GDM1 (cell line): ENCODE results near the gene FAM43A.

Experiments used
- DNase-seq: peaks from one replicate; lab custom pipeline; 2025; lab: John Stamatoyannopoulos, UW

FAM43A gene

DNA sequence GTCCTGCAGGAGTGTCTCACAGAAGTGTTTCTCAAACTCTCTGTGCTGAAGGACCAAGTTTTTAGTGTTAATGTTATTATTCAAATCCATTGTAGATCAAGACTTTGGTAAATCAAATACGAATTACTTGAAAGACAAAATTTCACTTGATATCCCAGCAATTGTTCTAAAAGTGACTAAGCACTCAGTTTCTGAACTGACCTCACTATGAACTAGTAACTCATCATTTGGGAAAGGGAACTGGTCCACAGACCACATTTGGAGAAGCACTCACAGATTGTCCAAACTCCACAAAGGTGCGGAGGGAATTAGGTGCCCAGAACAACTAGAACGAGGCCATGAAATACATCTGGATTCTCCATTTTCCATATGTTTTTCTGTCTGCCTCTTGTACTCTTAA, 25.6 kb downstream of the FAM43A start:
- DNase-seq, result no peak

DNA sequence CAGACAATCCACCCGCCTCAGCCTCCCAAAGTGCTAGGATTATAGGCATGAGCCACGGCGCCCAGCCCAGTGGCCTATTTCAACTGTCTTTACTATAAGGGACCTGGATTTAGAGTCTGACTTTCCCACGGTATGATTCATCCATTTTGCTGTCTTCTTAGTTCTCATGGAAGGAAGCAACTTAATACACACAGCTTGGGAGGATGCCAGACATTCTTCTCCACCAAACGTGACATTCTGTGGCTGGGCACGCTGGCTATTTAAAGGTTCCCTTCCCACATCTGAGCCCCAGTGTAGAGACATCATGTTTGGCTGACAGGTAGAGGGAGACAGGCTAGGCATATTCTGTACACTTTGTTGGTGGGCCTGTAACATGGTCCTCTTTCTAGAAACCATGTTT, 26.2 kb downstream of the FAM43A start:
- peak; percentile 47 for DNase-seq

DNA sequence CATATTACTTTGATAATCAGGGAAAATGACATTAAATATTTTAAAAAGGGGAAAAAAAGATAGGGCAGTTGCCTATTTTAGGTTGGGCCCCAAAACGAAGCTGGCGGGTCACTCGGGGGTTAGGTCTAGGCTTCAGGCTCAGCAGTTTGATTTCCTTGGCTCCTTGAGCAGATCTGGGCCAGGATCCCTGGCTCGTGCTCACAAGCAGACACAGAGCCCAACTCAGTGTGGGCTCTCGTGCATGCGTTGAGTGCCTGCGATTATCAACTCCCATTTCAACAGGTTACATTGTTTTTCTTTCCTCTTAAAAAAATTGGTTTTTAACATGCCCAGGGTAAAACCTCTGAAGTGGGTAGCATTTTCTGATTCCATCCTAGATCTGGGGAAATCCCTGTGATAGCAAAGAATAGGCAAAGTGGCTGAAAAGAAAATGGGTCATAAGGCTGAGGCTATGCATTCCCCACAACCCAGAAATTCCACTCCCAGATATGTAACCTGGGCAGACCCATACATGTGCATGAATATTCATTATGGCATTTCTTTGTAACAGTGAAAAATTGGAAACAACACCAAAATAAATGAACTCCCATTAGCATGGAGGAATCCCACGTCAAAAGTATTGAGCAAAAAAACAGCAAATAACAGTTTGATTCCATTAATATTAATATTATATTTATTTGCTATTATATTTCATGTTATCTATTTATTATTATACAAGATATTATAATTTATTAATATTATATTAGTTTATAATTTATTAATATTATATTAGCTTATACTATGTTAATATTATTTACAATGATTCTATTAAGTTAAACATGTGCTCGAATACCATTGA, 27.8 kb downstream of the FAM43A start:
- no peak for DNase-seq

DNA sequence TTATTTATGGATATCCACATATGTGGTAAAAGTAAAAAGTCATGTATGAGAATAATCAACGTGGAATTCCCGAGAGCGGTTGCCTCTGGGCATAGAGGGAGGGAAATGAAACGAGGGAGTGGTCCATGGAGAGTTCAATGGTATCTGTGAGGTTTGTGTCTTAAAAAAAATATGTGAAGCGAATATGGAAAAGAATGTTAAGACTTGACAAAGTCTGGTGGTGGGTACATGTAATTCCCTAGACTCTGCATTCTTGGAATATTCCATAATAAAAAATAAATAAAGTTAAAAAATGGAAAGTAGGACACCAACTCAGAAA, 28.4 kb downstream of the FAM43A start:
- DNase-seq, result no peak

DNA sequence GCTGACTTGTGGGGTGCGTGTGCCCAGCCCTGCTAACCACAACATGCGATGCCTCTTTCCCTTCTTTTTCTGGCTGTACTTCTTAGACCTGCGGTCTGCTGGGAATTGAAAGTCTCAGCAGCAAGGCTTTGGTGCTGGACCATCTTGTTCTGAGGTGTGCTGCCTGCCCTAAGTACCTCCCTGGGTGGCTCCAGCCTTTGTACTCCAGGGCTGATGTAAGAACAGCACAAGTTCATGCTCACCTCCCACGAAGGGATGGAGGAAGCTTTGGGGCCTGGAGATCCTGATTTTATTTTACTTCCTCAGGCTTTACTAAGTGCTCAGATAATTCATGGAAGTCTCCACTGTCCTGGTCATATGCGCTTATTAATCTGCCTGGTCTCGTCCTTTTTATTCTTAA, 28.9 kb downstream of the FAM43A start:
- DNase-seq, result no peak

DNA sequence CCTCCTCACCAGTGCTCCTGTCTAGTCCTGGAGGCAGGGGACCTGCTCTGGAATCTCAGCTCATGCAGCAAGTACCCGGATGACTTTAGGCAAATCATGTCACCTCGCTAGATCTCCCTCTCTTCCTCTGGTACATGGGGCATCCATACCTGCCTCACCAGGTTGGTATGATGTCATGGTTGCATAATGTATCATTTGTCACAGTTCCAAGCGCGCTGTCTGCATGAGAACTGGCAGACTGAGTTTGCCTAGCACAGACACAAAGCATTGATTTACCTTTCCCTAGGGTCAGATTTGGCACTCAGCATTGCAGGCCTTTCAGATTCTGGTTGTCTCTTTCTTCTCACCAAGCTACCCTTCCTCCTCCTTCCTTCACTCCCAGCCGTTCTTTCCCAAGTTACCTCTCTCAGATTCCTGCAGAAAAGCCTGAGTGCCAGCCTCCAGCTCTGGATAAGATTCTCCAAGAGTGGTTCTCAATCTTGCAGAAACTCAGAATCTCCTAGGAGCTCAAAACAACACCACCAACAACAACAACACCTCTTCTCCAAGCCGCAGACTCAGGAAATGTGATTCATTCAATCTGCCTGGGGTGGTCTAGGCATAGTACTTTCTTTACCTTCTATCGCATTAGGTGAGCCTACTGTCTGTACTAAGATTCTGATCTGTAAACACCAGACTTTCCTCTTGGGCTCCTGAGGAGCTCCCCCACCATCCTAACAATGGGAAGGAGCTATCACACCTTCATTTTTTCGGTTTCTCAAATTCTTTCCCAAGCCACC, 29.5 kb downstream of the FAM43A start:
- DNase-seq, result no peak

DNA sequence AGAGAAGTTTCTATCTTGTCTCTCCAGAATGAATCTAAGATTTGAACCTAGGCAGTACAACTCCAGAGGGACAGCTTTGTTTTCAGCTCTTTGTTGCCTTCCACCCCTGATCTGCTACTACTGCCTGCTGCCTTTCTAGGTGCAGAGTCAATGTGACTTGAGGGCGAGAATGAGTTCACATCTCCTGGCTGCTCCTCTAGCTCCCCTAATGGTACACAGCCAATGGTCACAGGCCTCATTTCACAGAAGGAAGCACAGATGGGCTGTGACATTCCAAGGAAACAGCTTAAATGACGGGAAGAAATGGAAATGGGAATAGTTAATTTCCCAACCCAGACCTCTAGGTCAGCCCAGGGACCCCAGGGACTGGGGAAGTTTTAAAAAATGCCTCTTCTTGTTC, 32.4 kb downstream of the FAM43A start:
- no peak for DNase-seq

DNA sequence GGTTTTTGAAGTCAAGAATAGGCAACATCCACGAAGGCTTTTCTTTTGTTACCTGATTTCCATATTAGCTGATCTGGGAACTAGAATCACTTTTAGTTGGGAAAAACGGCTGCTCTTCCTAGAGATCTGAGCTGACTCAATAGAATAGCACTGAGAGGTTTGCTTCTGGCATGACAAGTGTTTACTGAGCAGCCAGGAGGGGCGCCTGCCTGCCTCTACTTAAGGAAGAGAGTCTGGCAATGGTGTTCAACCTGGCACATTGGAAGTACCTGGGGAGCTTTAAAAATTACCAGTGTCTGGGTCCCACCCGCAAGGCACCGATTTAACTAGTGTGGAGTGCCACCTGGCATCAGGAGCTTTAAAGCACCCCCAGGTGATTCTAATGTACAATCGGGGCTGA, 34.4 kb downstream of the FAM43A start:
- DNase-seq, result no peak

DNA sequence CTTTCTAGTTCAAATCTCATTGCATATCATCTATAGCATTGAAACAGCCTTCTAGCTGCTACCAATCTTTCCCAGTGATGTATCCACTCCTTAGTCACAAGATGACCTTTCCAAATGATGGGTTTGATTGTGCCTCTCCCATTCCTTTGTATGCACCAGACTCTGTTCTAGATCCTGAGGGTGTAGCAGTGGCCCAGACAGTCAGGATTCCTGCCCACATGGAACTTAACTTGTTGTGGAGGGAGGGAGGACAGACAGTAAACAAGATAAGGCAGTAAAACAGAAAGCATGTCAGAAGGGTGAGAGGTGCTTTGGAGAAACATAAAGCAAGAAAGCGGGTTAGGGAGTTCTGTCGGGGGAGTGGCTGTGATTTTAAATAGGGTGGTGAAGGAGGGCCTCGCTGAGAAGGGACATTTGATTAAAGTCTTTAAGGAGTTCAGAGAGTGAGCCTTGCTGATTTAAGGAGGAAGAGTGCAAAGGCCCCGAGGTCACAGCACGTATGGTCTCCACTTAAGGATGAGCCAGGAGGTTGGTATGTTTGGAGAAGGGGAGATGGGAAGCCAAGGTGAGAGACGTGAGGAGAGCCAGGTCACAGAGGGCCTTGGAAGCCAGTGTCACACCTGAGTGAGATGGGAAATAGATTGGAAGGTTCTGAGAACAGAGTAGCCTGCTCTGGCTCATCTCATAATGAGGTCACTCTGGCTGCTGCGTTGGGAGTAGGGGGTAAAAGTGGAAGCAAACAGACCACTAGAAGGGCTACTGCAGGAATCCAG, 38.3 kb downstream of the FAM43A start:
- DNase-seq, result no peak

DNA sequence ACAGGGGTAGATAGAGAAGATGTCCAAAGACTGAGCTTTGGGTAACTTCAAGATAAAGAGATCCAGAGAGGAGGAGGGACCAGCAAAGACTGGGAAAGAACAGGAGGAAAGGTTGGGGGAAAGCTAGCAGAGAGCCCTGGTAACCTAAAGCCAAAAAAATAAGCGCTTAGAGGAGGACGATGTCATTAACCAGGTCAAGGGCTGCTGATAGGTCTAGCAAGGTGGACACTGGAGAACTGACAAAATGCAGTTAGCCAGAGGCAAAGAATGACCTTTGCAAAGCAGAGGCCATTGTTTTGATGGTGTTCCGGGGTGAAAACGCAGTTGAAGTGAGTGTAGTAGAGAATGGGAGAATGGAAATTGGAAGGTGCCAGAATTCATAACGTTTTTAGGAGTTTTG, 39.7 kb downstream of the FAM43A start:
- no peak for DNase-seq

DNA sequence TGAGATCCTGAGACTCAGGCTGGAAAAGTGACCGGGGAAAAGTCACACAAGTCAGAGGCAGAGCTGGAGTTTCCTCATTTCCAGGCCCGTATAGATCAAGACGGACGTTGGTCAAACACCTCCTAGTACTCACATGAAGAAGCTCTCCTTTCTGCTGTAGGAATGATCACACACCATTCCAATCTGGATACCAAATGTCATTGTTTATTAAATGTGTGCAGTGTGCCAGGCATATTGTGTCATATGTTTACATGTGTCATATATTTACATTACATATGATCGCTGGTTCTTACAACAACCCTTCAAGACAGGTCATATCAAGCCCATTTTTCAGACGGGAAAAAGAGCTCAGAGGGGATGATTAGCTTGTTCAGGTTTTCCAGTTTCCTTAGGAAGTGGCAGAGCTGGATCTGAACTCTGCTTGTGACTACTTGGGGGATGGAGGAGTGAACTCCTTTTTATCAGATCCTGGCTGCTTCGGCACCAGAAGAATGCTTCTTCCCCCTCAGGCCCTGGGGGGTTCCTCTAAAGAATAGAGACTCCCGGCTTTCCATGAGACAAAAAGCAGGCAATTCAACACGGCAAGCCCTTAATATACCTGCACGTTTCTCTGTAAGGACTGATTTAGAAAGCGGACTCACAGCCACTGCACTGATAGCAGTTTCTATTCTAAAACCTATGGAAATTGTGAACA, 41.9 kb downstream of the FAM43A start:
- no peak for DNase-seq

DNA sequence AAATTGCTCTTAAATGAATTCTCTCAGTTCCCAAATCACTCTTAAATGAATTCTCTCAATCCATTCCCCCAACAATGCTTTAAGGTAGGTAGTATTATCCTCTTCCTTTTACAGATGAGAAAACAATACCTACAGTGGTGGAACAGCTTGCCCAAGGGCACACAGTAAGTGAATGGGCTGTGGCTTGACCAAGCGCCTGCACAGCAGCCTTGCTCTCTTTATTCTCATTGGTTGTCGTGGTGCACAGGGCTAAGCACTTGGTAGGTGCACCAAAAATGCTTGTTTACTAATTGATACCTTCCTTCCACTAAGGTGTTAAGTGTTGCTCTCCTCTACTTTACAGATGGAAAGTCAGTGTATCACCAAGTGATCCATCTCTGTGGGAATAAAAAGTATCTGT, 43.3 kb downstream of the FAM43A start:
- no peak for DNase-seq

DNA sequence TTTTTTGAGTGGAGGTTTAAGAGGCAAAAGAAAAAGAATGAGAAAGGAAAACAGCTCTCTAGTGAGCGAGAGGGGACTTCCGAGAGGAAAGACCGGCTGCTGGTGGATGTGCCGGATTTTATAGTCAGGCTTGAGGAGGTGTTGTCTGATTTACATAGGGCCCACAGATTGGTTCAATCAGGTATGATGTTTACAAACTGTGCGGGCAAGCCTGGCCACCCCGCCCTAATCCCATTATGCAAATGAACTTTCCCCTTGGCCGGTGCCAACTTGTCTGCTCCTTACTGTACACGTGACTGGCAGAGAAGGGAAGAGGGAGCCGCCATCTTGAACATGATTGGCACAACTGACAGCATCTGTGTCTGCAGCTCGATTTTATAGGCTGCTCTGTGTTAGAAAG, 44.7 kb downstream of the FAM43A start:
- DNase-seq, result no peak

DNA sequence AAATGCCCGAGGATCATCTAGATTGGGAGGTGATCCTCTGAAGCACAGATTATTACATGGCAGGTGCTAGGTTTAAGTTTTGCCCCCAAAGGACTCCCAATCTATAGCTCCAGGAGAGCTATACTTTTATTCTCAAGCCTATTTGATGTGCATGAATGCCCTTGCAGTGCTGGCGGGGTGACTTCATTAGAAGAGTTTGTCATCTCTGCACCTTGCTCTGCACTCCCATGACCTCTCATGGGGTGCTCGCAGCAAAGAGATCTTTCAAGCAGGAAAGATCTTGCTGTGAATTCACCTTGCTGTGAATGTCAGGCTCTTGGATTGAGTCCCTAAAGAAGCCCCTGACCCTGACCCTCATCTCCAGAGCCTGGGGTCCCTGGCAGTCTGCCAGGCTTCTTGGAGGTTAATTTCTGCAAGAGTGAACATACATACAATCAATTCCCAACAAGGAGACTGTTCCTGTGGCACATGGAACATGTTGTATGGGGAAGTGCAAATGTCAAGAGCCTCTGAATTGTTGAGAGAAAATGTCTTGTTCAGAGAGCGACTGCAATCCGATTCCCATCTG, 45.9 kb downstream of the FAM43A start:
- DNase-seq, result no peak

DNA sequence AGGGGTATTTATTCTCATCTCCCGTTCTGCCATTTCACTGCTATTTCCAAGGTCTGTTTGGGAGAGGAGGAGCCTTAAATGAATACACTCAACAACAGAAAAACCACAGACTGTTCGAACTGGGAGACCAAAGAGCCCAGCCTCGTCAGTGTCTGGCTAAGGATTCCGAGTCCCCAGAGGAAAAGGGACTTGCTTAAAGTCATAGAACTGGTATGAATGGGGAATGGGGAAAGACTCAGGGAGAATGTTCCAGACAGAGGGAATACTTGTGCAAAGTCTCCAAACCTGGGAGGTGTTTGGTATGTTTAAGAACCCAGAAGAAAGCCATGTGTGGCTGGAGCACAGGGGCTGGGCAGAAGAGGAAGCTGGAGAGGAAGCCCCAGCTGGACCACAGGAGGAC, 46.9 kb downstream of the FAM43A start:
- peak; percentile 9 for DNase-seq

DNA sequence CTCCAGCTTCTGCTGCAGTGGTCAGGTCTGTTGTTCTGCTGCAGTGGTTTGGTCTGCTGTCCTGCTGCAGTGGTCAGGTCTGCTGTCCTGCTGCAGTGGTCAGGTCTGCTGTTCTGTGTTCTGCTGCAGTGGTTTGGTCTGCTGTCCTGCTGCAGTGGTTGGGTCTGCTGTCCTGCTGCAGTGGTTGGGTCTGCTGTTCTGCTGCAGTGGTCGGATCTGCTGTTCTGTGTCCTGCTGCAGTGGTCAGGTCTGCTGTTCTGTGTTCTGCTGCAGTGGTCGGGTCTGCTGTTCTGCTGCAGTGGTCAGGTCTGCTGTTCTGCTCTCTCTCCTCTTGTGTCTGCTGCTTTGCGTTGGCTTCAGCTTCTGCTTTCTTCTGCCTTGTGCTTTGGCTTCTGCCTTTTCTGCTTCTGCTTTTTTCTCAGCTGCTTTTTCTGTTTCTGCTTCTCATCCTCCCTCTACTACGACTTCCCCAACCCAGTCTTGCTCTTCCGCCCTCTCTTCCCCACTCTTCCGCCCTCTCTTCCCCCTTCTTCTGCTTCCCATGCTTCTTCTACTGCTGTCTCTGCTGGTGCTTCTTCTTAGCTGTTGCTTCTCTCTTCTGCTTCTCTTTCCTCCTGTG, 50.7 kb downstream of the FAM43A start:
- peak; percentile 83 for DNase-seq

DNA sequence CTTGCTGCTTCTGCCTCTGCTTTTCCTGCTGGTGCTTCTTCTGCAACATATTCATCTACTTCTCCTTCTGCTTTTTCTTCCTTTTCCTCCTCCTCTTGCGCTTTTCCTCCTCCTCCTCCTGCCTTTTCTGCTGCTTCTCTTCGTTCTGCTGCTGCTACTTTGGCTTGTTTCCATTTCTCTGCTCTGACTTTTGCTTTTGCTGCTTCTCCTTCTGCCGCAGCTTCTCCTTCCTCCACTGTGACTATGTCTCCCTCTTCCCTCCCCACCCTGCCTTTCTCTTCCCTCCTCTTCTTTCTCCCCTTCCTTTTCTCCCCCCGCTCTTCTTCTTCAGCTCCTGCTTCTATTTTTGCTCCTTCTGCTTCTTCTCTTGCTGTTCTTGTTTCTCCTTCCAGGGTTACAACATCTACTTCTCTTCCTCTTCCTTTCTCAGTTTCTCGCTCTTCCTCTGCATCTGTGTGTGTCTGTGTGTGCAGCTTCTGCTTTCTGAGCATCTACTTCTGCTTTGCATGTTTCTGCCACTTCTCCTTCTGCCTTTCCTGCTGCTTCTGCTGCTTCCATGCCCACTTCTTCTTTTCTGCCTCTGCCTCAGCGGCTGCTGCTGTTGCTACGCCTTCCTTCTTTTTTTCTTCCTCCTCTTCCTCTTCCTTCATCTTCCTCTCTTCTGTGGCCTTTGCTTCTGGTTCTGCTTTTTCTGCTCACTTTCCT, 51.4 kb downstream of the FAM43A start:
- DNase-seq, result peak; percentile 91
